ENCODE results near the gene MYRIP.

- TF ChIP-seq, protein P1, sequence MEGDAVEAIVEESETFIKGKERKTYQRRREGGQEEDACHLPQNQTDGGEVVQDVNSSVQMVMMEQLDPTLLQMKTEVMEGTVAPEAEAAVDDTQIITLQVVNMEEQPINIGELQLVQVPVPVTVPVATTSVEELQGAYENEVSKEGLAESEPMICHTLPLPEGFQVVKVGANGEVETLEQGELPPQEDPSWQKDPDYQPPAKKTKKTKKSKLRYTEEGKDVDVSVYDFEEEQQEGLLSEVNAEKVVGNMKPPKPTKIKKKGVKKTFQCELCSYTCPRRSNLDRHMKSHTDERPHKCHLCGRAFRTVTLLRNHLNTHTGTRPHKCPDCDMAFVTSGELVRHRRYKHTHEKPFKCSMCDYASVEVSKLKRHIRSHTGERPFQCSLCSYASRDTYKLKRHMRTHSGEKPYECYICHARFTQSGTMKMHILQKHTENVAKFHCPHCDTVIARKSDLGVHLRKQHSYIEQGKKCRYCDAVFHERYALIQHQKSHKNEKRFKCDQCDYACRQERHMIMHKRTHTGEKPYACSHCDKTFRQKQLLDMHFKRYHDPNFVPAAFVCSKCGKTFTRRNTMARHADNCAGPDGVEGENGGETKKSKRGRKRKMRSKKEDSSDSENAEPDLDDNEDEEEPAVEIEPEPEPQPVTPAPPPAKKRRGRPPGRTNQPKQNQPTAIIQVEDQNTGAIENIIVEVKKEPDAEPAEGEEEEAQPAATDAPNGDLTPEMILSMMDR (conservative IDR thresholded peaks at IDR 0.05 in 1 of 2, IDR thresholded peaks at IDR 0.05 in 1 of 2; ENCODE audit: extremely low read depth in 1 of 2, insufficient read depth in 1 of 2, low read depth in 1 of 2, low read length in 2 of 2), result no peak
- TF ChIP-seq EZH2 (IDR thresholded peaks at IDR 0.05; ENCODE audit: borderline replicate concordance, low read length), result no peak
Measured at GRCh38 chr3:39936848-39937247, 127.4 kb downstream of the MYRIP start.
